HG03039 (cell line): ENCODE measurements around the gene MYH16.
"Not testable (repeated sequence)": the region's sequence is repeated elsewhere in the genome, so short reads cannot be mapped to it uniquely, and the experiment has no call there.

Experiments
- ATAC-seq: cut with Tn5 transposase; IDR thresholded peaks from one replicate; pipeline ENCODE4 v1.9.1; 2021; ENCODE audit warnings: mild to moderate bottlenecking, moderate library complexity; ENCODE audit not compliant: unreplicated experiment

Gene MYH16

GRCh38 chr7:99350641-99351040 lies 78.0 kb downstream of the MYH16 start:
- ATAC-seq = not testable (repeated sequence)

GRCh38 chr7:99352247-99352646 lies 79.6 kb downstream of the MYH16 start:
- ATAC-seq = no peak

GRCh38 chr7:99355098-99355497 lies 82.5 kb downstream of the MYH16 start:
- no peak for ATAC-seq

- ATAC-seq = no peak
Measured at GRCh38 chr7:99357701-99358490, 85.3 kb downstream of the MYH16 start.

- ATAC-seq = not testable (repeated sequence)
Measured at GRCh38 chr7:99358521-99358920, 85.9 kb downstream of the MYH16 start.

GRCh38 chr7:99359465-99360154 lies 87.0 kb downstream of the MYH16 start:
- no peak for ATAC-seq
